Ishikawa (cell line): ENCODE data around the gene CCR6.

Source experiments
- NFIC ChIP-seq: IDR thresholded peaks from 2 replicates; pipeline ENCODE4 v1.6.1; 2012
- REST ChIP-seq: IDR thresholded peaks from 2 replicates; pipeline ENCODE4 v1.6.1; 2012; ENCODE audit warnings: low read depth, mild to moderate bottlenecking
- YY1 ChIP-seq: IDR thresholded peaks from 2 replicates; pipeline ENCODE4 v1.6.1; 2012; ENCODE audit warnings: low read depth

GRCh38 chr6:167099707-167100106, 23.2 kb upstream of the CCR6 start:
- TF ChIP-seq NFIC (no peak), REST (no peak), YY1 (no peak)
